GM23248 (cell line): ENCODE measurements around the gene ARID4B.

Source experiments
- EZH2 ChIP-seq: fragments of 200-600 bp; sonication (generic); IDR thresholded peaks from 2 replicates; pipeline ENCODE4 v1.6.1; 2018; ENCODE audit warnings: antibody characterized with exemption, mild to moderate bottlenecking; ENCODE audit not compliant: insufficient read depth, poor library complexity, severe bottlenecking
- EZH2phosphoT487 ChIP-seq: fragments of 200-600 bp; sonication (generic); IDR thresholded peaks from 2 replicates; pipeline ENCODE4 v1.6.1; 2018; ENCODE audit warnings: antibody characterized with exemption, moderate library complexity, mild to moderate bottlenecking, low read depth; ENCODE audit not compliant: insufficient read depth

DNA sequence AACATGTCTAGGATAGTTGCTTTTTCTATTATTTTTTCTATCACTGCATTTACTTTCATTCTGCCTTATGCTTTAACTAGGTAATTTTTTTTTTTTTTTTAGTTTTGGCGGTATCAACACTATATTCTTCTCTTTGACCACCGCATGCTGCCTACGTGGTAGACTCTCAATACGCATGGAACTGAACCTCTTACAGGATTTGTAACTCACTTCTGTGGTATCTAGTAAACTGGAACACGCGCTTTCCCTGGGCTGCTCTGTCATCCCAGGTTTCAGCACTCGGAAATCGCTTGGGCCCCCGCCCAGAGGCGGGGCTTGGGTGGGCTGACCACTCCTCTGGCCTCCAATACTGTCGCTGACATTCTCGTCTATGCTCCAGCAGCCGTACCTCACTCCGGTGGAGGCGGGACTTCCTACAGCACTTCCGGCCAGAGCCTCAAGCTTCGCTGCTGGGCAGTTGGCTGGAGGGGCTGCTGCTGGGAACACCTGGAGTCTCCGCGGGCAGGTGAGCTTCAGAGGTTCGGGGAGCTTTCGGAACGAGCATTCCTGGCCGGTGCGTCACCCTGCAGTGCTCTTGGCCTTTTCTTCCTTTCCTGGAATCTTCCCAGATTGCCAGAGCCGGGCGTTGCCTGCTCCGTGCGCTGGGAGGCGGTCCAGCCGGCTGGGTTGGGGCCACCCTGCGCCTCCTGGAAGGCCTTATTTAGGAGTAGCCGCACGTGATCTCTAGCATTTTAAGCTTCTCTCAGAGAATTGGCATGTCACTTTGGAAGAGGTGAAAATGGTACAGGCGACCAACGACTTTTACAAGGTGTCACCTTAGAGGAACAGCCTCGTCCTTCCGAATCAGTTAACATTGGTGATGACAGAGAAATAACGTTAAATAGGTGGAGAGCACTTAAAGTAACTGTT lies 39.3 kb upstream of the ARID4B start, which contains the start of gene TBCE:
- TF ChIP-seq EZH2 = no peak
- no peak for TF ChIP-seq EZH2phosphoT487
